HUDEP-2 (cell line): Measurements from ENCODE around the gene CDYL.

Experiments
- DNase-seq, 76 experiments: peaks; one replicate each; lab custom pipeline; 2025; ENCODE audit not compliant: unreplicated experiment in 76 of 76; lab: John Stamatoyannopoulos, UW

The CDYL gene

DNA sequence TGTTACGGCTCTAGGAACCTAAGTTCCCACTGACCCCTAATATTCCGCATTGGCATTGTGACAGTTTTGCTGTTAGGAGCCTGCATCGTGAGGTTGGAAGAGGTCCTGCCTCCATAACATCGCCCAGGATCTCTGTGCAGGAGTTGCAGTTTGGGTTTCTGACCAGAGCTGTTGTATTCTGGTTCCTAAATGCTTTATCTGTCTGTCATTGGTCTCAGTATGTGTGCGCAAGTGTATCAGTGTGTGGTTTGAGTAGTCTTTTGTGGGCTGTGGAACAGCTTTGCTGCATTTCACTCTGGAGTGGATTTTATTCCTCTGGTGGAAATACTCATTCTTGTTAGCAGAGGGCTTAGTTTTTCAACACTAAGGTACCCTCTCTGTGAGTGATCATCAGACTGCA, 95.6 kb downstream of the CDYL start:
- no peak for DNase-seq

DNA sequence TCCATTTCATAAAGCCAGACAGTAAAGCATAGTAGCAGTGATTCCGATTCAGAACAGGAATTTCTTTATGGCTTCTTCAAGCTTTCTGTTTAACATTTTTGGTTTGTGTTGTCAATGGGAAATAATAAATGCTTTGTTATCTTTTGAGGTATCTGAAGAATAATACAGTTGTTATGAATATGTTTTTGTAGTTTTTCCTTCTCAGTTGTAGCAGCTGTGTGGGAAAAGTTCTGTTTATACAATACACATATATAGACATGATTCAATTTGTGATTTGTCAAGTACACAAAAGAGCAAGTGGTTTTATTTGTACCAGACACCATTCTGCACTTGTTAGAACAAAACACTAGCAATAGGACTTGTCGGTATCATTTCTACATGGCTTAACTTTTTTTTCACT, 96.6 kb downstream of the CDYL start:
- DNase-seq, result no peak

DNA sequence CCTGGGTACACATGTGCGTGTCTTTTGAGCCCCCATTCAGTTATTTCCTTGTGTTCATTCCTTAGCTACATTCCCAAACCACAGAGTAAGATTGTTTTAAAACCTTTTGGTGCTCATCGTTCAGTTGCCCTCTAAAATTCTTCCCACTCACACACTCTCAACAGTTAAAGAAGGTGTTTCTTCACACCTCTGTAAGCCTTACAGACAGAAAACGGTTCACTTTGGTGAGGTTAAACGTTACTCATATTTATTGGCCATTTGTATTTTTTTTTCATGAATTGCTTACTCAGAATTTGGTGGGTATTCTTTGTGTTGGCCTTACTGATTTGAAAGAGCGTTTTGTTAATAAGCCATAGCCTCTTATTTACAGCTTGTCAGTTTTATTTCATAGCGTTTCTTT, 97.7 kb downstream of the CDYL start:
- DNase-seq, result no peak

DNA sequence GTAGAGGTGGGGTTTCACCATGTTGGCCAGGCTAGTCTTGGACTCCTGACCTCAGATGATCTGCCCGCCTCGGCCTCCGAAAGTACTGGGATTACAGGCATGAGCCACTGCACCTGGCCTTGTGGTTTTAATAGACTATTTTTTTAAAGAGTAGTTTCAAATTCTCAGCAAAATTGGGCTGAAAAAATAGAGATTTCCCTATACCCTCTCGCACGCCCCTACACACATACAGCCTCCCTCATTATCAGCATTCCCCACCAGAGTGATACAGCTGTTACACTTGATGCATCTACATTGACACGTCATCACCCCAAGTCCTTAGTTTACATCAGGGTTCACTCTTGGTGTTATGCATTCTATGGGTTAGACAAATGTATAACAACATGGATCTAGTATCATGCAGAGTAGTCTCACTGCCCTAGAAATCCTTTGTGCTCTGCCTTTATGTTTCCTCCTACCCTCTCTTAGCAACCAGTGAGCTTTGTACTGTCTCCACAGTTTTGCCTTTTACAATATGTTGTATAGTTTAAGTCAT, 103.6 kb downstream of the CDYL start:
- DNase-seq, result no peak

DNA sequence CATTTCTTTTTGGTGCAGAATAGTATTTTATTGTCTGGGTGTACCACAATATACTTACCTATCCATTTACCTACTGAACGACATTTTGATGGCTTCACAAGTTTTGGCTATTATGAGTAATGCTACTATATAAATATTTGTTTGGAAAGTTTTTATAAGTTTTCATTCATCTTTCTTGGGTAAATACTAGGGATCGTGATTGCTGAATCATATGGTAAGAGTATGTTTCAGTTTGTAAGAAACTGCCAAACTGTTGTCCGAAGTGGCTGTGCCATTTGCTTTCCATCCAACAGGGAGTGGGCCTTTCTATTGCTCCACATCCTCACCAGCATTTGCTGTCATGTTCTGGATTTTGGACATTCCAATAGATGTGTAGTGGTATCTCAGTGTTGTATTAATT, 104.2 kb downstream of the CDYL start:
- no peak for DNase-seq

DNA sequence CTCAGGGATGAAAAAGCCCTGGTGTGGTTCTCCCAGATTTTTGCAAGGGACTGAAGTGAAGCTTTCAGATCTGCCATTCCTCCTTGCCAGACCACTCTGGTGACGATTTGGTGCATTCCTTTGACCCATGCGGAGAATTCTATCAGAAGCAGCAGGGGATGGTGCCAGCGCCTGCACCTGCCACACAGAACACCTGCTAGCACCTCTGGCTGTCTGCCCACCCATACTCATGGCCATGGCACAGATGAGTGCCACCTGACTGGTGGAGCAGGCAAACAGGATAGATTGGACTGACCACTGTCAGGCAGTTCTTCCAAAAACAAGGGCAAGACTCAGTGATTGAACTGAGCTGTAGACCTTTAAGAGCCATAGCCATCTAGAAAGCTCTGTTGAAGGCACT, 107.1 kb downstream of the CDYL start:
- DNase-seq, result no peak

DNA sequence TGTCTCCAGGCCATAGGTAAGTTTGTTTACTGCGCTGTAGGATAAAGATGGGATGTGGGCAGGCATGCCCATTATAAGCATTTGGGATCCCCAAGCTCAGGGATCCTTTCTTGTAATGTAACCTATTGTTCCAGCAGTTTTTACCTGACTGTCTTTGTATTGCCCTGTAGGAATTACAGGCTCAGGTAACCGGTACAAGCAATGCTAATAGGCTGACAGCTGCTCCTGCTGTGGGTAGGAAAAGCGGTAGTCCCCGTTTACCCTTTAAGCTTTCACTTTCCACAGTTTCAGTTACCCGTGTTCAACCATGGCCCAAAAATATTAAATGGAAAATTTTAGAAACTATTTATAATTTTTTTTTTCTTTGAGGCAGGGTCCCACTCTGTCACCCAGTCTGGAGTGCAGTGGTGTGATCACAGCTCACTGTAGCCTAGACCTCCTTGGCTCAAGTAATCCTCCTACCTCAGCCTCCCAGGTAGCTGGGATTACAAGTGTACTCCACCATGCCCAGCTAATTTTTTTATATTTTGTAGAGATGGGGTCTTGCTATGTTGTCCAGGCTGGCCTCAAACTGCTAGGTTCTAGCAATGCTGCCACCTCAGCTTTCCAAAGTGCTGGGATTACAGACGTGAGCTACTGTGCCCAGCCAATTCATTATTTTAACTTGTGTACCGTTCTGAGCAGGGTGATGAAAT, 108.6 kb downstream of the CDYL start:
- no peak for DNase-seq

DNA sequence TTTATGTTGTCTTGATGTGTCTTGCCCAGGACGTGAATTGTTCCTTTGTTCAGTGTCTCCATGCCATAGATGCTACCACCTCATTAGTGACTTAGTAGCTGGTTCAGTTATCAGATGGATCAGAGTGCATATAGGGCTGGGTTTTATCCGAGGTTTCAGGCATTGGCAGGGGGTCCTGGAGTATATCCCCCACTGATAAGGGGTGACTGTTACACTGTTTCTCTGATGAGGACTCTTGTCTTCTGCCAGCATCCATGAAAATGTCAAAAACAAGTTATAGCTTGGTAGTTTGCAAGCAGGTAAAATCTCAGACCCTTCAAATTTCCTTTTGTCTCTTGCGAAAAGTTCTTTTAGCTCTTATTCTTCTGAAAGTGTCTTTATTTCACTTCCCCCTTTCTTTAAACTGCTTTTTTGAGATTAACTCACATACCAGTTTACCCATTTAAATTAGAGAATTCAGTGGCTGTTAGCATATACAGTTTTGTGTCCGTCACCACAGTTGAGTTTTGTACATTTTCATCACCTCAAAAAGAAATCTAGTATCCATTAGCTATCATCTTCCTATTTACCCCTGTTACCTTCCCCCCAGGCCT, 109.2 kb downstream of the CDYL start:
- DNase-seq, result no peak

DNA sequence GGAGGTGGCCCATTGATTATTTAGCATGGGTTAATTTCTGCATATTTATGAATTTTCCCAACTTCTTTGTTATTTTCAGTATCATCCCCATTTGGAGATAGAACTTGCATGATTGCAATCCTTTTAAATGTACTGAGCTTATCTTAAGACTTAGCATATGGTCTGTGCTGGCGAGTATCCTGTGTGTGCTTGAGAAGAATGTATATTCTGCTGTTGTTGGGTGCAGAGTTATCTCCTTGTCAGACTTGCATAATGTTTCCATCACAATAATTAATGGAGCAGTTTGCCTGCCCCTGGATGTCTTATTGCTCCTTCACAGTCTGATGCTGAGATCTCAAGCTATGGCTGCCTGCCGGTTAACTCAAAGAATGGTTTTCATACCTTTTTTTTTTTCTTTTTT, 112.6 kb downstream of the CDYL start:
- no peak for DNase-seq

DNA sequence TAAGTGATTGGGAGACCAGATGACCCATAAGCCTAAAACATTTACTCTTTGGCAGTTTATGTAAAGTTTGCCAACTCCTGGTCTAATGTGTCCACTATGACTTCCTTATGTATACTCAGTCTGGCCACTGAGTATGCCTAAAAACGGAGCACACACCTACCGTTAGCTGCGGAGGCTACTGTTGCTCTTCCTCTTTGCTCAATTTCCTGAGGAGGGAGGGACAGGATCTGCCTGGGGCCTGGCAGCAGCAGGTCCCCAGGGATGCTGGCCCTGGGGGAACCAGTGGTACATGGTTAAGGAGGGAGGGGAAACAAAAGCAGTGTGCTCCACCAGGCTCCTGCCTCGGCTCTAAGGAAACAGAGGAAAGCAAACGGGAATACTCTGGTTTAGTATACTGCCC, 113.5 kb downstream of the CDYL start:
- no peak for DNase-seq

DNA sequence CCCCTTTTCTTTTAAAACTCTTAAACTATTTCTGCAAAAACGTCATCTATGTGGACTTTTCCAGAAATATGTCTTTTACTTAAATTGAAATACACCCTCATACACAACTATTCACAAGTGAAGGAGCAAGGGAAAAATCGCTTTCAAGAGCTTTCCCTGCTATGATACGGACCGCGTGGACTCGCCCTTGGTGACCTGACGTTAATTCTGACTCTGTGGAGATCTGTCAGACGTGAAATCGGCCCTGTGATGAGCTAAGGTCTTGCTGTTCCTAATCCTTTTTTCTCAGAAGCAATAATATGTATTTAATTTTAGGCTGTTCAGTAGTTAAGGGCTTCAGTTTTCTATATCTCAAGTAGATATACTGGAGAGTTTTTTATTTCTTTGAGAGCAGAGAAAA, 114.0 kb downstream of the CDYL start:
- DNase-seq, result no peak

DNA sequence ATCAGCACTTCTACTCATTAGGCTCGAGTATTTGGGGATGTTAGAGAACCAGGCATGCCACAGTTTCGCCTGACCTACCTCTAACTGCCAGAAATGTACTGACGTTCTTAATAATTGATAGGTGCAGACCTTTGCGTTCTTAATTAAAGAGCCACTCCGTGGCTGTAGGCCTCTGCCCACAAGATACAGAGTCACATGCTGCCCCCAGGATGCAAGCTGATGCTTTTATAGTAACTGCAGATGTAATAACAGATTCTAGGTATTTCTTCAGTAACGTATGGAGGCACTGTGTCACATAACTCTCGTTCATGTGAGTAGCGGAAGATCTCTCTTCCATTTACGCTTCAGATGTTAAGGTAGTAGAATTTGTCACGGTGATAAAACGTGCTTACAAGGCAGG, 114.4 kb downstream of the CDYL start:
- no peak for DNase-seq

DNA sequence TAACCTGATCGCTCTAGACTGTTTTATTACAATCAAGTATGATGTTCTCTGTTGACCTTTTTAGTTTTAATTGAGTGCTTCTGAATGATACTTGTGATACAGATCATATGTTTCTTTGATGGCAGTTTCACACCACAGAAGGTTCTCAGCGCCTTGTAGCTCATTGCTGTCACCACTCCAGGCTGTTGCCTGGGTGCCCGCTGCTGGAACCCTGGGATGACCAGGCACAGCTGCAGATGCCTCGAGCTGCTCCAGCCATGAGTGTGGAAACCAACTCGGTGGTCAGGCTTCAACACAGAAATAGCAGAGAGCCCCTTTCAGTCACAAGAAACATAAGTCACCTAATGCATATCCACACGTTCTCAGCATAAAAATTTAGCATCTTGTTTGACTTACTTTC, 114.9 kb downstream of the CDYL start:
- DNase-seq, result no peak

DNA sequence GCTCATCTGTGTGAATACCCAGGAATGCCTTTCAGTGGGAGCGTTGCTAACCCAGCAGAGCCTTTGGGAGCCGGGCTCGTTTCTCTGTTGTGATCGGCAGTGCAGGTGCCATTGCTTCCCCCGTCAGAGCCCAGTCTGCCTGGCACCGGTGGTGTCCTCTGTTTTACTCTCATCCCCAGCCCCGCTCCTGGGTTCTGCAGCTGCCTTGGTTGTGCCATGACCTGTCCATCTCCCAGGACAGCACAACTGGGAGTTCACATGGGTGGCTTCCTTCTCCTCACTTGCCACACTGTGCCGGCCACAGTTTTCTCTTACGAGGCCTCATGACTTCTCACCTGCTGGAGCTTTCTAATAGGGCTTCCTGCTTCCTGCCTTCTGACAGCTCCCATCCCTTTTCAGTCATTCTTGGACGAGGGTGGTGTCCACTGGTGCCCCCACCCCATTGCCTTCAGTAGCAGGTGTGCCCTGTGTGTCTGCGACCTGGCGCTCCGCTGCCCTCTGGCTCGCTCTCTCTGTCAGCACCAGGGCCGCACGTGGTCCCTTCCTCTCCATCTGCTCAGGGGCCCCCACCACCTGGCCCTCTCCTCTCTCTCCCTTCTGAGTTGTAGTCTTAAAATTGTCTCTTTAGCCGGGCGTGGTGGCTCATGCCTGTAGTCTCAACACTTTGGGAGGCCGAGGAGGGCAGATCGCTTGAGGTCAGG, 116.7 kb downstream of the CDYL start:
- no peak for DNase-seq

DNA sequence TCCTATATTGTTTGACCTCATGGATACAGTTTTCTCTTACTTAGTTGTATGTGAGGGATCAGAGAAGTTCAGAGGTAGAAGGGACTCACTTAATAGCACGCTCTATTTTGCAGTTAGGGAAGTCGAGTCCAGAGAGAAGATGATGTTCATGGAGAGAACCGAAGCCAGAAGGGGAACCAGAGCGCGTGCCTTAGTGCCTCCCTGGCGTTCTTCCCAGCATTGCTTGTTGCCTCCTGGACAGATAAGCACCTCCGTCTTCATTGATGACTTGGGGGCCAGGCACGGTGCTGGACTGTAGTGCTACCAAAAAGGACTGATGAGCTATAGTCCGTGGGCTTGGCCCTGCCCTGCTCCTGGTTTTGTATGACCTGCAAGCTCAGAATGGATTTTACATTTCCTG, 117.8 kb downstream of the CDYL start:
- no peak for DNase-seq

DNA sequence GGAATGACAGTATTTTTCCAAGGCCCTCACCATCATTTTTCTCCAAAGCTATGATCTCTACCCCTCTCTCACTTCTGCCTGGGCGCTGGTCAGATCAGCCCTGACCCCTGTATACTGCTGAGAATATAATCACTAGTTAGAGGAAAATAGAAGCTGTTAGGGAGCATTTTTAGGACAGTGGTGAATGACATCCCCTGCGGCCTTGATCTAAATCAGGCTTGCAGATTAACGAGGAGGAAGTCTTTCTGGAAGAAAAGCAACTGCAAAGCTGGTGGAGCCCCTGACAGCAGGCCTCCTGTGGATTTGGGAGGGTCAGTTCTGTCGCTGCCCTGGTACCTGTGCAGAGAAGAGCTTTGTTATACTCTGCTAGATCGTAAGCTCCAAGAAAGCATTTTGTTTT, 119.8 kb downstream of the CDYL start:
- DNase-seq, result no peak

DNA sequence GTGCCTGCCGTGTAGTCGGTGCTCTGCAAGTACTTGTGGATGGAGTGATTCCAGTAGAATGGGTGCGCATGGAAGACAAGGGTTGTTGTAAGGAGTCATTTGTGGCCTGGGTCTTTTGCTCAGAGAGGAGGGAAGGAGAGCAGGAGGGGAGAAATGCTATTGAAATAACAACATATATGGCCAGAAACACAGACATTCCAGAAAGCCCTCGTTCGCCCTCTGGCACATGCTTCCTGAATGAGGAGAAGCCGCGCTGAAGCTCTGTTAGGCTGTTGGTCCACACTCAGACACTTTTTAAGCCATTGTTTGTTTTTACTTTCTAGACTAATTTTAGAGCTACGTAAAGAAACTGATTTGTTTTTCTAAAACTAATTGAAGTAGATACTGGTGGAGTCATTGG, 120.2 kb downstream of the CDYL start:
- no peak for DNase-seq

DNA sequence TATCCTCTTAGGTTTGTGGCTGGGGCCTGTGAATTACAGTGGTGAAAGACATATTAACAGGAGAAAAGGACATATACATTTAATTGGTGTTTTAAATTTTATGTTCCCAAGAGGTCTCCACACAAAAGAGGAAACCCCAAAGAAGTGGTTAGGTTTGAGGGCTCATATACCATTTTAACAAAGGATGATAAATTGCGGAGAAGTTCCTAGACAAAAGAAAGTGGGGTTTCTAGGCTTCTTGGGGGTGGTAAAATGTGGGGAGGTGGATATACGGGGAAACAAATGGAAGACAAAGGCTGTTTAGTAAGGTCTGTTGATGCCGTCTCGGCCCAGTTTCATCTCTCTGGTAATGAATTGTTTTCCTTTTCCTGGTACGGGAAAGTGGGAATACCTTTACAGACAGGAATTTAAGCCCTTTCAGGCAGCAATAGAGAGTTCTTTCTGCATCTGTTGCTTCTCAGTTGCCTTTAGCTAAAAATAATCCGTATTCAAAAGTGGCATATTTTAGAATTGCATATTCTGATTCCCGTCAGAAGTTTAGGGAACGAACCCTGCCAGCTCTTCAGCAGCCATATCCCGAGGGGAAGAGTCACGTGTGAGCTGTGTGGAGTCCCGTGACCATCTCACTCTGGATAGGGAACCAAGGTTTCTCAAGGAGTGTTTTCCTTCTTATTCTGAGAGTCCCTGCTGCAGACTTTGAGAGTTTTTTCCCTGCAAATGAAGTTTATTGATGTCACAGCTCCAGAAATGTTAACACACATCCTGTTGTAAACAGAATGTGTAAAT, 123.2 kb downstream of the CDYL start:
- DNase-seq, result no peak

DNA sequence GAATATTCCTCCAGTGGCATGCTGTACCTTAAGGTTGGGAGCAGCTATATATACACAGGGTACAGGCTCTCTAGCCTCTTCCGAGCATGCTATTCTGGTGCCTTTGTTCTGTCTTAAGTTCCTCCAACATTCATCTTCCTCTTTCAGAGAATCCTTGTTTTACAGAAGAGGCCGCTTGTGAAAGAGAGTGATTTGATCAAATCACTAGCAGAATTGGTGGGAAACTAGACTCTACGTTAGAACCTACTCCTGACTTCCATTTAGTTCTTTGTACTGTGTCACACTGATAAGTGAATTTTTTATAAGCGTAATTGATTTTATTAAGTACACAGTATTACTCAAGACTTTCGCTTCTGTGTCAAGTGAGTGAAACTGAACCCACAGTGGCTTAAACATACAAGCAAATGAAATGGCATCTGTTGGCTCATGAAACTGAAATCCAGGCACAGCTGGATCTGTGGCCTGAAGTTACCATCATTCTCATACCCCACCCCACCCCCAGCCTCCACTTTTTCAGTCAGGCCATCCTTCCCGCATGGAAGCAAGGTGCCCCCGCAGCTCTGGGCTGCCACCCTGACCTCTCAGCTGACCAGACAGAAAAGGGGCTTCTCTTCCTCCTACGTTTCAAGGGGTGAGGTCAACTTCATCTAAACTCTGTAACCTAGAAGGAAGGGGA, 125.3 kb downstream of the CDYL start:
- no peak for DNase-seq

DNA sequence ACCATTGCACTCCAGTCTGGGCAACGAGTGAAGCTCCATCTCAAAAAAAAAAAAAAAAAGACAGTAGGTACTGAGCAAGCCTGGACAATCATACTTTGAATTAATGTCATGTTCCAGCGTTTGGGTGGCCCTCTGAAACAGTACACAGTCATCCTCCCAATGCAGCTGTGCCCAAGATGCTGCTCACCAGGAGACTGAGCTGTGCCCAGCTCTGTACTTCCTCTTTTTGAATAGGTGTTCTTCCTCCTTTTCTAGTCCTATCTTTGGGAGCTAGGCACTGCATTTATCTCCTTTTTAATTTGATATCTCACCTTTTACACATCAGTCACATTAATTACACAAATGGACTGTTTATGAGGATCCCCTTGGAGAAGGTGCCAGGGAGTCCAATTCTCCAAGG, 126.2 kb downstream of the CDYL start:
- peak in 3 of 76 experiments; percentile 17 to 35 (median 25) for DNase-seq

DNA sequence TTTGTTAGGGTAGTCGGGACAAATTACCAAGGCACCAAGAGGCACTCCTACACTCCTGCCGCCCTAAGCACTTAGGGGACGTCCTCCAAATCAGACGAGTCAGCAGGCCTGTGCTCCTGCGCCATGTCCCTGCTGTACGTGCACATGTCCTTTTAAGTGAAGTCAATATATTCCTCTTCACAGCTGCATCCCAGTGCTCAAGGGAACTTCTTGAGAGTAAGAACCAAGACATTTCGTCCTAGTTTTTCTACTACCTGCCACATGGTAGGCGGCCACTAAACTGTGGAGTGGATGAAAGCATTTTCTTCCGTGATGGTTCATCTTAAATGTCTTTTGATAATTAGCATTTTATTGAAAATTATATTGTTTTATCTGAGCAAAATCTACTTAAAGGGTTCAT, 126.9 kb downstream of the CDYL start:
- no peak for DNase-seq
